Heart left ventricle (tissue), 16 donors: ENCODE measurements around the gene SNTA1. TPM values are rescaled to one million over a fixed set of nuclear protein-coding genes. Genes with fewer than 3 reads are reported as not detected.
"Not testable (repeated sequence)": the region's sequence is repeated elsewhere in the genome, so short reads cannot be mapped to it uniquely, and the experiment has no call there.

Experiments
- ATAC-seq, 4 donors: fragments of 200-7000 bp; cut with Tn5 transposase; one replicate each; pipeline ENCODE4 v1.9.1; 2020 to 2022; ENCODE audit warnings: moderate library complexity in 4 of 4, mild to moderate bottlenecking in 3 of 4, moderate number of reproducible peaks in 1 of 4
- DNase-seq, 5 donors: peaks; one replicate each; pipeline ENCODE4 v3.0.0-alpha.2; 2020
- H3K27ac ChIP-seq, 12 donors: fragments of 200-600 bp; sonication (generic) in 4 of 12; one replicate each; pipeline versions ENCODE4 v1.5.0 to v1.8.0; 2016 to 2022; ENCODE audit warnings: mild to moderate bottlenecking in 2 of 12
- H3K27me3 ChIP-seq, 9 donors: fragments of 200-600 bp; sonication (generic) in 2 of 9; one replicate each; pipeline versions ENCODE4 v1.5.1 to v1.8.0; 2016 to 2022; ENCODE audit warnings: mild to moderate bottlenecking in 3 of 9
- H3K36me3 ChIP-seq, 9 donors: fragments of 200-600 bp; sonication (generic) in 2 of 9; one replicate each; pipeline versions ENCODE4 v1.5.0 to v1.8.0; 2018 to 2022; ENCODE audit warnings: mild to moderate bottlenecking in 2 of 9
- H3K4me1 ChIP-seq, 12 donors: fragments of 200-600 bp; sonication (generic) in 4 of 12; one replicate each; pipeline versions ENCODE4 v1.5.0 to v1.8.0; 2016 to 2022; ENCODE audit warnings: mild to moderate bottlenecking in 3 of 12
- H3K4me3 ChIP-seq, 12 donors: fragments of 200-600 bp; sonication (generic) in 4 of 12; one replicate each; pipeline versions ENCODE4 v1.5.0 to v1.8.0; 2017 to 2022; ENCODE audit warnings: mild to moderate bottlenecking in 9 of 12, moderate library complexity in 4 of 12
- H3K9me3 ChIP-seq, 12 donors: fragments of 200-600 bp; sonication (generic) in 4 of 12; one replicate each; pipeline versions ENCODE4 v1.5.0 to v1.8.0; 2016 to 2022; ENCODE audit warnings: mild to moderate bottlenecking in 1 of 12
- CTCF ChIP-seq, 12 donors: fragments of 200-600 bp; sonication (generic) in 4 of 12; IDR thresholded peaks; one replicate each; pipeline versions ENCODE4 v1.5.0 to v1.8.0; 2018 to 2022; ENCODE audit warnings: antibody characterized with exemption in 12 of 12, mild to moderate bottlenecking in 5 of 12
- POLR2A ChIP-seq, 2 donors: fragments of 450-650 bp; IDR thresholded peaks; one replicate each; pipeline ENCODE4 v1.6.1; 2017; ENCODE audit warnings: antibody characterized with exemption in 2 of 2, mild to moderate bottlenecking in 2 of 2, moderate library complexity in 2 of 2
- WGBS, 4 donors: extraction: QIAGEN DNeasy Blood & Tissue Kit in 2 of 4; methylation state at CpG; one replicate each; pipeline versions ENCODE4 v1.1.5 to v1.1.7; 2013 to 2018; 5-methylcytosine and 5-hydroxymethylcytosine counted together
- intact Hi-C, 10 donors: fragments of 100-400 bp; cut with DNase I; formaldehyde crosslinking; loops; one replicate each; pipeline versions ENCODE4 v1.11.1 to v1.14.2; 2022
- polyA plus RNA-seq, 2 donors: library from polyadenylated mRNA; stranded (reverse); fragments of 200-250 nt; gene quantifications; one replicate each; pipeline ENCODE4 v1.2.3, GENCODE V29; 2013
- total RNA-seq, 9 donors: library from RNA; depleted of rRNA in 2 of 9; stranded (reverse); fragments of >200 nt in 2 of 9; fragmentation: NEBNext Ultra II Directional in 3 of 9; extraction: Animal tissue kit (Norgen Biotek cat#: 25700) in 3 of 9; gene quantifications; one replicate each; pipeline versions ENCODE4 v1.1.0 to v1.2.4, GENCODE V29; 2016 to 2023
- donor health status: ischemic (EF 13 %, LVEDD 7.1; RV severe dilation, severe dysfunction).
- donor health status: healthy with polysubstance abuse.
- donor health status: DM: no; HTN: yes; CAD: no.
- donor health status: DM: no; HTN: no; CAD: no.
- donor health status: ischemic (EF 25% LVEDD 6.9; RV normal size, moderate dysfunction).
- donor health status: ischemic (EF 25% LVEDD 5.7; RV mildly dilated, moderate dysfunction).
- donor health status: healthy.
- donor health status: DM: yes; HTN: yes; CAD: no.
- donor health status: ischemic (EF 35%, LVEDD 5.7; RV mildly dilated, moderate dysfunction).
- donor health status: nonischemic (EF 11% LVEDD 7.7; RV severe dilation, severe dysfunction).
- donor health status: DM: yes; HTN: yes; CAD: no.
- donor health status: PGD.
- donor health status: ischemic (EF 29% LVEDD 5.4; RV normal size, mild dysfunction).
- donor health status: nonischemic (EF 23%, LVEDD 6.1; RV moderate dilation, normal function).

Gene SNTA1
- total and polyA plus RNA-seq, 11 donors: 91.0 to 318 (median 166) TPM

GRCh38 chr20:33489495-33490022 lies 46.0 kb upstream of the SNTA1 start:
- H3K9me3 ChIP-seq: no peaks in the 10 kb centered on the region
- intact Hi-C loops: loop anchor here in 2 of 10 donors (2.0 to 5.0 kb wide), 3 partner anchors 65 to 118 kb away; no protein-coding TSS in a partner anchor
- H3K27ac ChIP-seq: peak overlapping the region; percentile 51 to 99 (median 96)
- no peaks in the 10 kb centered on the region for H3K27me3 ChIP-seq
- ATAC-seq (peak; percentile 98 to 100 (median 99)), DNase-seq (peak; percentile 100)
- H3K4me3 ChIP-seq: peak overlapping the region; percentile 25 to 99 (median 75)
- H3K4me1 ChIP-seq: peaks cover 2 to 27% (median 17%) of the 10 kb centered on the region in 12 donors
- H3K36me3 ChIP-seq: peaks cover 0 to 3% (median 0%) of the 10 kb centered on the region in 9 donors
- no peak for TF ChIP-seq CTCF (IDR thresholded peaks at IDR 0.05)
- peak; percentile 60 to 96 for TF ChIP-seq POLR2A (IDR thresholded peaks at IDR 0.05)
- WGBS, 4 donors: 3 to 11% (median 4%) methylated on average over 12 to 36 of the region's 36 CpGs

GRCh38 chr20:33488661-33489494 lies 45.3 kb upstream of the SNTA1 start:
- DNase-seq, H3K9me3 ChIP-seq, ATAC-seq, H3K36me3 ChIP-seq, intact Hi-C loops, H3K27me3 ChIP-seq: not testable (repeated sequence)
- peak overlapping the region; percentile 25 to 99 (median 75) for H3K4me3 ChIP-seq
- H3K4me1 ChIP-seq: peaks cover 2 to 27% (median 17%) of the 10 kb centered on the region in 12 donors
- 93 to 95% (median 94%) methylated on average over 32 of the region's 32 CpGs for WGBS, 4 donors
- H3K27ac ChIP-seq: peak overlapping the region; percentile 51 to 99 (median 96)

- ATAC-seq: no peak
- TF ChIP-seq CTCF (IDR thresholded peaks at IDR 0.05) (no peak), POLR2A (IDR thresholded peaks at IDR 0.05) (no peak)
- Histone ChIP-seq H3K27ac (no peak overlapping the region), H3K9me3 (no peaks in the 10 kb centered on the region), H3K36me3 (peaks cover 0 to under 1% (median 0%) of the 10 kb centered on the region in 9 donors), H3K4me1 (peaks cover 2 to 27% (median 17%) of the 10 kb centered on the region in 12 donors), H3K27me3 (no peaks in the 10 kb centered on the region), H3K4me3 (no peak overlapping the region)
- intact Hi-C loops: no loop called here
- 94 to 96% (median 95%) methylated on average over 10 of the region's 10 CpGs for WGBS, 4 donors
- no peak for DNase-seq
Measured at GRCh38 chr20:33488201-33488600, 44.6 kb upstream of the SNTA1 start.

- H3K27me3 ChIP-seq, intact Hi-C loops: not testable (repeated sequence)
- 91 to 94% (median 92%) methylated on average over 5 of the region's 5 CpGs for WGBS, 4 donors
Measured at GRCh38 chr20:33483186-33483585, 39.6 kb upstream of the SNTA1 start.

GRCh38 chr20:33482581-33482980 lies 39.0 kb upstream of the SNTA1 start:
- DNase-seq: no peak
- WGBS, 4 donors: 85 to 87% (median 86%) methylated on average over 6 of the region's 6 CpGs
- H3K36me3 ChIP-seq: no peaks in the 10 kb centered on the region
- intact Hi-C loops: no loop called here
- ATAC-seq: no peak
- no peak for TF ChIP-seq POLR2A (IDR thresholded peaks at IDR 0.05)
- no peak for TF ChIP-seq CTCF (IDR thresholded peaks at IDR 0.05)
- H3K4me3 ChIP-seq: no peak overlapping the region
- no peaks in the 10 kb centered on the region for H3K9me3 ChIP-seq
- H3K27ac ChIP-seq: no peak overlapping the region
- H3K27me3 ChIP-seq: no peaks in the 10 kb centered on the region
- H3K4me1 ChIP-seq: no peaks in the 10 kb centered on the region

More at GRCh38 chr20:33483186-33483585, 39.6 kb upstream of the SNTA1 start:
- H3K9me3 ChIP-seq, H3K4me1 ChIP-seq, H3K36me3 ChIP-seq, ATAC-seq, DNase-seq, H3K27ac ChIP-seq, H3K4me3 ChIP-seq: not testable (repeated sequence)
